ENCODE measurements around the gene VSIR.

Gene VSIR

GRCh38 chr10:71802235-71802634 lies 28.9 kb upstream of the VSIR start:
- Histone ChIP-seq H3K27me3 (ENCODE audit: insufficient read depth, low read length) (peaks cover 19% of the 10 kb centered on the region), H3K36me3 (ENCODE audit: insufficient read depth, low read length) (no peaks in the 10 kb centered on the region), H3K4me3 (ENCODE audit: low read length) (no peak overlapping the region), H3K9me3 (ENCODE audit: low read length) (no peaks in the 10 kb centered on the region), H3K4me1 (ENCODE audit: insufficient read depth, low read length) (no peaks in the 10 kb centered on the region), H2AFZ (ENCODE audit: low read depth, low read length) (no peak overlapping the region)

- Histone ChIP-seq H3K27me3 (ENCODE audit: insufficient read depth, low read length) (peaks cover 17% of the 10 kb centered on the region), H3K36me3 (ENCODE audit: insufficient read depth, low read length) (no peaks in the 10 kb centered on the region), H2AFZ (ENCODE audit: low read depth, low read length) (no peak overlapping the region), H3K4me1 (ENCODE audit: insufficient read depth, low read length) (no peaks in the 10 kb centered on the region), H3K4me3 (ENCODE audit: low read length) (no peak overlapping the region), H3K9me3 (ENCODE audit: low read length) (no peaks in the 10 kb centered on the region)
Measured at GRCh38 chr10:71801361-71801760, 28.0 kb upstream of the VSIR start.

- Histone ChIP-seq H3K4me1 (ENCODE audit: insufficient read depth, low read length) (no peaks in the 10 kb centered on the region), H3K36me3 (ENCODE audit: insufficient read depth, low read length) (no peaks in the 10 kb centered on the region), H3K9me3 (ENCODE audit: low read length) (no peaks in the 10 kb centered on the region), H3K27me3 (ENCODE audit: insufficient read depth, low read length) (peaks cover 5% of the 10 kb centered on the region), H2AFZ (ENCODE audit: low read depth, low read length) (no peak overlapping the region), H3K4me3 (ENCODE audit: low read length) (no peak overlapping the region)
Measured at GRCh38 chr10:71799608-71800453, 26.5 kb upstream of the VSIR start.

GRCh38 chr10:71799112-71799511 lies 25.8 kb upstream of the VSIR start:
- H2AFZ ChIP-seq (ENCODE audit: low read depth, low read length) = no peak overlapping the region
- H3K4me3 ChIP-seq (ENCODE audit: low read length) = no peak overlapping the region
- no peaks in the 10 kb centered on the region for H3K4me1 ChIP-seq (ENCODE audit: insufficient read depth, low read length)
- H3K9me3 ChIP-seq (ENCODE audit: low read length) = no peaks in the 10 kb centered on the region
- no peaks in the 10 kb centered on the region for H3K27me3 ChIP-seq (ENCODE audit: insufficient read depth, low read length)
- H3K36me3 ChIP-seq (ENCODE audit: insufficient read depth, low read length) = no peaks in the 10 kb centered on the region

- peaks cover 2% of the 10 kb centered on the region for H3K27me3 ChIP-seq (ENCODE audit: insufficient read depth, low read length)
- H2AFZ ChIP-seq (ENCODE audit: low read depth, low read length) = no peak overlapping the region
- H3K9me3 ChIP-seq (ENCODE audit: low read length) = no peaks in the 10 kb centered on the region
- H3K36me3 ChIP-seq (ENCODE audit: insufficient read depth, low read length) = no peaks in the 10 kb centered on the region
- no peak overlapping the region for H3K4me3 ChIP-seq (ENCODE audit: low read length)
- H3K4me1 ChIP-seq (ENCODE audit: insufficient read depth, low read length) = no peaks in the 10 kb centered on the region
Measured at GRCh38 chr10:71798308-71798624, 24.9 kb upstream of the VSIR start.

- Histone ChIP-seq H3K4me1 (ENCODE audit: insufficient read depth, low read length) (no peaks in the 10 kb centered on the region), H3K36me3 (ENCODE audit: insufficient read depth, low read length) (no peaks in the 10 kb centered on the region), H3K4me3 (ENCODE audit: low read length) (no peak overlapping the region), H2AFZ (ENCODE audit: low read depth, low read length) (no peak overlapping the region), H3K9me3 (ENCODE audit: low read length) (no peaks in the 10 kb centered on the region), H3K27me3 (ENCODE audit: insufficient read depth, low read length) (peaks cover 5% of the 10 kb centered on the region)
Measured at GRCh38 chr10:71797533-71798307, 24.4 kb upstream of the VSIR start.

- Histone ChIP-seq H3K36me3 (ENCODE audit: insufficient read depth, low read length) (no peaks in the 10 kb centered on the region), H3K4me3 (ENCODE audit: low read length) (no peak overlapping the region), H3K27me3 (ENCODE audit: insufficient read depth, low read length) (peaks cover 5% of the 10 kb centered on the region), H3K4me1 (ENCODE audit: insufficient read depth, low read length) (no peaks in the 10 kb centered on the region), H2AFZ (ENCODE audit: low read depth, low read length) (no peak overlapping the region), H3K9me3 (ENCODE audit: low read length) (no peaks in the 10 kb centered on the region)
Measured at GRCh38 chr10:71796749-71797405, 23.6 kb upstream of the VSIR start.

GRCh38 chr10:71795248-71795647 lies 21.9 kb upstream of the VSIR start:
- no peaks in the 10 kb centered on the region for H3K4me1 ChIP-seq (ENCODE audit: insufficient read depth, low read length)
- H3K4me3 ChIP-seq (ENCODE audit: low read length) = no peak overlapping the region
- H2AFZ ChIP-seq (ENCODE audit: low read depth, low read length) = no peak overlapping the region
- H3K9me3 ChIP-seq (ENCODE audit: low read length) = no peaks in the 10 kb centered on the region
- peaks cover 5% of the 10 kb centered on the region for H3K27me3 ChIP-seq (ENCODE audit: insufficient read depth, low read length)
- H3K36me3 ChIP-seq (ENCODE audit: insufficient read depth, low read length) = no peaks in the 10 kb centered on the region

- Histone ChIP-seq H3K4me3 (ENCODE audit: low read length) (no peak overlapping the region), H3K4me1 (ENCODE audit: insufficient read depth, low read length) (no peaks in the 10 kb centered on the region), H2AFZ (ENCODE audit: low read depth, low read length) (no peak overlapping the region), H3K27me3 (ENCODE audit: insufficient read depth, low read length) (peaks cover 5% of the 10 kb centered on the region), H3K36me3 (ENCODE audit: insufficient read depth, low read length) (no peaks in the 10 kb centered on the region), H3K9me3 (ENCODE audit: low read length) (no peaks in the 10 kb centered on the region)
Measured at GRCh38 chr10:71790749-71791440, 17.6 kb upstream of the VSIR start.

- H2AFZ ChIP-seq (ENCODE audit: low read depth, low read length) = no peak overlapping the region
- no peak overlapping the region for H3K4me3 ChIP-seq (ENCODE audit: low read length)
- no peaks in the 10 kb centered on the region for H3K36me3 ChIP-seq (ENCODE audit: insufficient read depth, low read length)
- H3K4me1 ChIP-seq (ENCODE audit: insufficient read depth, low read length) = no peaks in the 10 kb centered on the region
- H3K9me3 ChIP-seq (ENCODE audit: low read length) = no peaks in the 10 kb centered on the region
- H3K27me3 ChIP-seq (ENCODE audit: insufficient read depth, low read length) = peaks cover 5% of the 10 kb centered on the region
Measured at GRCh38 chr10:71789871-71790270, 16.6 kb upstream of the VSIR start.

- no peaks in the 10 kb centered on the region for H3K36me3 ChIP-seq (ENCODE audit: insufficient read depth, low read length)
- H3K27me3 ChIP-seq (ENCODE audit: insufficient read depth, low read length) = peaks cover 5% of the 10 kb centered on the region
- H2AFZ ChIP-seq (ENCODE audit: low read depth, low read length) = no peak overlapping the region
- H3K4me3 ChIP-seq (ENCODE audit: low read length) = no peak overlapping the region
- H3K9me3 ChIP-seq (ENCODE audit: low read length) = no peaks in the 10 kb centered on the region
- no peaks in the 10 kb centered on the region for H3K4me1 ChIP-seq (ENCODE audit: insufficient read depth, low read length)
Measured at GRCh38 chr10:71788954-71789353, 15.6 kb upstream of the VSIR start.

GRCh38 chr10:71784679-71785272 lies 11.5 kb upstream of the VSIR start:
- H3K4me3 ChIP-seq (ENCODE audit: low read length) = no peak overlapping the region
- H3K36me3 ChIP-seq (ENCODE audit: insufficient read depth, low read length) = no peaks in the 10 kb centered on the region
- no peaks in the 10 kb centered on the region for H3K9me3 ChIP-seq (ENCODE audit: low read length)
- H3K27me3 ChIP-seq (ENCODE audit: insufficient read depth, low read length) = peaks cover 24% of the 10 kb centered on the region
- H2AFZ ChIP-seq (ENCODE audit: low read depth, low read length) = no peak overlapping the region
- H3K4me1 ChIP-seq (ENCODE audit: insufficient read depth, low read length) = no peaks in the 10 kb centered on the region
